ENCODE measurements around the gene RFPL1. TPM values are rescaled to one million over a fixed set of nuclear protein-coding genes. Genes with fewer than 3 reads are reported as not detected.

RFPL1 gene
- total RNA-seq, 2 experiments from 2014 or later, result not detected

- DNase-seq (no peak), ATAC-seq (no peak)
- CTCF ChIA-PET, result no interaction called here
- no peak overlapping the region for H3K4me3 Mint-ChIP-seq
- TF ChIP-seq CTCF (IDR thresholded peaks at IDR 0.05), result no peak
- H3K27ac Mint-ChIP-seq, result no peak overlapping the region
- no peaks in the 10 kb centered on the region for H3K4me1 Mint-ChIP-seq (ENCODE audit: low read depth)
- peaks cover 4% of the 10 kb centered on the region for H3K9me3 Mint-ChIP-seq
- POLR2A ChIA-PET, result no interaction called here
- intact Hi-C loops (cut with micrococcal nuclease), result no loop called here
- H3K27me3 Mint-ChIP-seq, result no peaks in the 10 kb centered on the region
- peaks cover 10% of the 10 kb centered on the region for H3K36me3 Mint-ChIP-seq (ENCODE audit: low read depth)
Measured at GRCh38 chr22:29491012-29491411, 52.6 kb downstream of the RFPL1 start.

Other genes with a start within 250 kb of the RFPL1 start
- under 1 TPM in 1 of 2 experiments, not detected in 1; 0.14 TPM for gene EMID1, start 232.7 kb upstream of the RFPL1 start, total RNA-seq
- 10 to 100 TPM; 24.5 to 25.4 TPM for gene RHBDD3, start 170.6 kb upstream of the RFPL1 start, total RNA-seq
- 100 to 1,000 TPM; 307 to 315 TPM for gene EWSR1, start 170.3 kb upstream of the RFPL1 start, total RNA-seq
- 1 to 10 TPM in 1 of 2 experiments, under 1 TPM in 1; 0.36 to 1.1 TPM for gene GAS2L1, start 131.9 kb upstream of the RFPL1 start, total RNA-seq
- gene RASL10A, start 122.9 kb upstream of the RFPL1 start, total RNA-seq, result under 1 TPM in 1 of 2 experiments, not detected in 1; 0.56 TPM
- gene AP1B1, start 50.0 kb upstream of the RFPL1 start, total RNA-seq, result 10 to 100 TPM; 57.5 to 59.0 TPM
- 1 to 10 TPM; 7.5 to 8.6 TPM for gene NEFH, start 41.6 kb downstream of the RFPL1 start, total RNA-seq
- 10 to 100 TPM; 48.7 to 57.3 TPM for gene THOC5, start 115.2 kb downstream of the RFPL1 start, total RNA-seq
- 10 to 100 TPM; 58.3 to 61.9 TPM for gene NIPSNAP1, start 142.5 kb downstream of the RFPL1 start, total RNA-seq
- 10 to 100 TPM; 34.4 to 35.3 TPM for gene NF2, start 165.1 kb downstream of the RFPL1 start, total RNA-seq

All from activated CD8-positive, alpha-beta T cell treated with anti-CD3 and anti-CD28 coated beads for 36 hours (primary cell).